Measurements from ENCODE around the gene DEXI. TPM values are rescaled to one million over a fixed set of nuclear protein-coding genes. Genes with fewer than 3 reads are reported as not detected.
"Not testable (repeated sequence)": the region's sequence is repeated elsewhere in the genome, so short reads cannot be mapped to it uniquely, and the experiment has no call there.

Gene DEXI
- polyA plus RNA-seq, 4 donors = 44.4 to 49.8 (median 45.9) TPM

DNA sequence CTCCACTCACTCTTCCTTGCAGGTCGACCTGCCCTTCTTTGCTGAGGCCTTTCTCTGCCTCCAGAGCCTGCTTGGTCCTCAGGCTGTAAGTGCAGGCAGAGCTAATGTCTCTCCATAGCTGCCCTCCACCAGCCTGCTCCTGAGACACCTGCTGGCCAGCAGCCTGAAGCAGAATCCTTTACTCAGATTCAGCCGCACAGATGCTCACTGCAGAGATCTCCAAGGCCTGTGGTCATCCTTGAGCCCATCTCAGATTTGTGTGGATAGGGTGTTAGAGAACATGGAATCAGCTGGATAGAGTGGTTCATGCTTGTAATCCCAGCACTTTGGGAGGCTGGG is 11.5 kb downstream of the DEXI start:
- DNase-seq (ENCODE audit: low read depth in 4 of 4, low spot score in 3 of 4) = no peak

DNA sequence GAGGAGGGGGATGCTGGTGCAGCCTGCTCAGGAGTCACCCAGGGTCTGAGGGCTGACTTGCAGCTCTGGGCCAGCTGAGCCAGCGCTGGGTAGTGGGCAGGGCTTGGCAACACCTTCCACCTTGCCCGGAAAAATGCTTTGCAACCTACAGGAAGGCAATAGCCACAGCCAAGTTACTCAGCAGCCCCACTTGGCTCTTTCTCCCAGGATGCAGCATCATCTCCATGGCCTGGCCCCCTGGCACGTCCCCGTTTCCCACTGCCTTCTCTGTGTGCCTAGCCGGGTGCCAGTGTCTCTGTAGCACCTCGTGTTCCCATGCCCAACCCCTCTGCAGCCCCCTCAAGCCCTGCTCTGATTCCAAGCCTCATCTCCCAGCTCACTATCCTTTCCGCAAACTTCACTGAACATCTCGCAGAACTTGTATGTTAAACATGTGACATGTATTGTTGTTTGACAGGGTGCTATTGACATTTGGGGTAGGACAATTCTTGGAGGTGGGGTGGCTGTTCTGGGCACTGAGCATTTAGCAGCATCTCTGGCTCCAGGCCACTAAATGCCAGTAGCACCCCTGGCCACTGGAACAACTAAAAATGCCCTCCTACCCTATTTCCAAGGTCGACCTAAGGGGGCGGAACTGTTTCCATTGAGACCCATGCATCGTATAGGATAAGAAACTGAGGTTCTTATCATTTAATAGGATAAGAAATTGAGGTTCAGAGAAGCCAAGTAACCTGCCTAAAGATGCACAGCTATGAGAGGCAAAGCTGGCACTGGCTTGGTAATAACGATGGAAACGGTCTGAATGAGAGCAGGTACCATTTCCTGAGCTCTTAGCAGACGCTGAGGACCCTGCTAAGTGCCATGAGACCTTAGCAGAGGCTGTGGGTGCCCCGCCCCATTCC is 12.2 kb downstream of the DEXI start:
- DNase-seq (ENCODE audit: low read depth in 4 of 4, low spot score in 3 of 4) = no peak

DNA sequence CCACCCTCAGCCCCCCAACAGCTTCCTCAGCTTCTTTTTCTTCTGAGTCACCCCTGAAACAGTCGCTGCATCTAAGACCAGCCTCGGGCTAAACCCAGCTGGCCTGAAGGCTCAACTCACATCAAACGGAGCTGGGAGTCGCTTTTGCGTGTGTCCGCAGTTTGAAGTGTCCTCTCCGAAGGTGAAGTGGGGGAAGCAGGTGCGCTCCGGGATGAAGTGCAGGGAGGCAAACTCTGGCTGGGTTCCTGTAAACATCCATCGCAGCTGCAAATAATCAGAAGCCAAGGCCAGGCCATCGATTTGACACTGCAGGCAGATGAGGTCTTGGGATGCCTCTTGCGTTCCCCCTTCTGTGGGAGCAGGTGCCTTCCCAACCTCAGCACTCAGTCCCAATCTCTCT is 13.2 kb downstream of the DEXI start:
- DNase-seq (ENCODE audit: low read depth in 4 of 4, low spot score in 3 of 4) = not testable (repeated sequence)

DNA sequence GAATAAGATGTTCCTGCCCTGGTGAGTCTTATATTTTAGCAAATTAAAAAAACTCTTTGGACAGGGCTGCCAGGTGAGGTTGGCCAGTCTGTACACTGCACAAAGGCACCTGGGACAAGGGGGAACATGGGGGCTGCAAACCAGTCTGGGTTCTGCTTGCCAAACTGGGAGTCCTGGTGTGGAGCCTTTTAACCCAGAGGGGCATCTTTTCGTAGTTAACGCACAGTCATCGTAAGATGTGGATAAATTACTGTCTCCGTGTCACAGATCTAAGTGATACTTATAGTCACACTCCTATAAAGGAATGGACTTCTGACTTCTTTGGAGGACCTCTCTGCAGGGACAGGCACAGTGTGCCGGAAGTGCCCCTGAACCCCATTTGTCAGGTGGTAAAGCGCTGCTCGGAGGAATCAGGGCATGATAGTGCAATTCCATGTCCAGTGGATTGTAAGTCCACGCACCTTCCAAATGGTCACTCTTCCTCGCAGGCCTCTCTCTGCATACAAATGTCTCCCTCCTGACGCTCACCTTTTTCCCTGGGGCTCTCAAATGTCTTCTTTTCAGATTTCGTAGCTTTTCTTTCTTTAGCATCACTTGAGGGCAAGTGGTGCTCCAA is 14.7 kb downstream of the DEXI start:
- DNase-seq (ENCODE audit: low read depth in 4 of 4, low spot score in 3 of 4) = no peak

DNA sequence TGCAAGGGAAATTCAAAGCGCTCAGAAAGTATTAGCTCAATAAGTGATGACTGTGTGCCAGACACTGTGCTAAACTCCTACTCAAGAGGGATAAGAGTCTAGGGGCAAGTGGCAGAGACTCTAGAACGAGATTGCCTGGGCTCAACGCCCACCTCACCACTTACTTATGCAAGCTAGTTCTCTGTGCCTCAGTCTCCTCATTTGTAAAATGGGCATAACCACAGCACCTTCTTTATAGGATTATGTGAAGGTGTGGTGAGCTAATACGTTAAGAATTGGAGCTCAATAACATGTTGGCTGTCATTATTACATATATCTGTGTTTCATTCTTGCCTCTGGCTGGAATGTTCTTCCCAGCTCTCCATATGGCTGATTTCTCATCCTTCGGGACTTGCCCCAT is 15.4 kb downstream of the DEXI start:
- DNase-seq (ENCODE audit: low read depth in 4 of 4, low spot score in 3 of 4) = no peak

DNA sequence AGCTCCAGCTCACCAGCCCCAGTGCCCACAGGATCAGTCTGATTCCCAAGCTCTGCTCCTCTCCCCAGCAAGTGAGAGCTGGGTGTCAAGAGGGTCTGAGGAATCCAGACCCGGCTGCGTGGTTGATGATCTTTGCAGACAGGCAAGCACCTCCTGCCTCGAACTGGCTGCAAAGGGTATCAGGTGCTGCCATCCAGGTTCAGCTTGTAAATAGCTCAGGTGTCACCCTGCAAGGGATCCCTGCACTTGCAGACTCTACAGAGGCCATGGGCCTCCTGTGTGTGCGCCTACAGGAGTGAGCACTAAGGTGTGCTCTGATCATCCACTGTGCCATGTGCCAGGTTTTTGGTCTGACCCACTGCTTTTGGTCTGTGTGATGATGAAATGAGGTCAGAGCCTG is 16.2 kb downstream of the DEXI start:
- no peak for DNase-seq (ENCODE audit: low read depth in 4 of 4, low spot score in 3 of 4)

DNA sequence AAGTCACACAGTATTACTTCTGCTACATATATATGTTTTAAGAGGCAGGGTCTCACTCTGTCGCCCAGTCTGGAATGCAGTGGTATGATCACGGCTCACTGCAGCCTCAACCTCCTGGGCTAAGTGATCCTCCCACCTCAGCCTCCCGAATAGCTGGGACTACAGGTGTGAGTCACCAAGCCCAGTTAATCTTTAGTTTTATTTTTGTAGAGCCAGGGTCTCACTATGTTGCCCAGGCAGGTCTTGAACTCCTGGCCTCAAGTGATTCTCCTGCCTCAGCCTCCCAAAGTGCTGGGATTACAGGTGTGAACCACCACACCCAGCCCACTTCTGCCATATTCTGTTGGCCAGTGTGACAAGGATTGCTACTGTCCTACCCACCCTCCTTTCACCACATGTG is 17.0 kb downstream of the DEXI start:
- not testable (repeated sequence) for DNase-seq (ENCODE audit: low read depth in 4 of 4, low spot score in 3 of 4)

DNA sequence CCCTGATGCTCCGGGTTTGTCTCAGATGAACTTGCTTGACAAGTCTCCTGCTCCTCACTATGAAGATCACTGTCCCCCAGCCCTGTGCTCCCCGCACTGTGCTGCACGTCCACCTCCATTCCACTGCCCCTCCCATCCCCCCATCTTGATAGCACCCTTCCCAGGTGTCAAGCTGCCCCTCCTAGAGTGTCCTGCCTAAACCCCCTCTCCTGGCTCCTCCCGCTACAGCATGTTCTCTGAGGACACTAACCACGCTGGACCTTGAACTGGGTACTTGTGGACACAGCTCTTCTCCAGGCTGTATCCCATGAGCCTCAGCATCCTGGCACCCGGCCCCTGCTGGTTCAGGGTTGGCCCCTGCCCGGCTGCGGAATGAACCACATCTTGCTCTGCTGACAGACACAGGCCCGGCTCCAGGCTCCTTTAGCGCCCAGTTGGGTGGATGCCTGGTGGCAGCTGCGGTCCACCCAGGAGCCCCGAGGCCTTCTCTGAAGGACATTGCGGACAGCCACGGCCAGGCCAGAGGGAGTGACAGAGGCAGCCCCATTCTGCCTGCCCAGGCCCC is 18.5 kb downstream of the DEXI start:
- no peak for DNase-seq (ENCODE audit: low read depth in 4 of 4, low spot score in 3 of 4)

DNA sequence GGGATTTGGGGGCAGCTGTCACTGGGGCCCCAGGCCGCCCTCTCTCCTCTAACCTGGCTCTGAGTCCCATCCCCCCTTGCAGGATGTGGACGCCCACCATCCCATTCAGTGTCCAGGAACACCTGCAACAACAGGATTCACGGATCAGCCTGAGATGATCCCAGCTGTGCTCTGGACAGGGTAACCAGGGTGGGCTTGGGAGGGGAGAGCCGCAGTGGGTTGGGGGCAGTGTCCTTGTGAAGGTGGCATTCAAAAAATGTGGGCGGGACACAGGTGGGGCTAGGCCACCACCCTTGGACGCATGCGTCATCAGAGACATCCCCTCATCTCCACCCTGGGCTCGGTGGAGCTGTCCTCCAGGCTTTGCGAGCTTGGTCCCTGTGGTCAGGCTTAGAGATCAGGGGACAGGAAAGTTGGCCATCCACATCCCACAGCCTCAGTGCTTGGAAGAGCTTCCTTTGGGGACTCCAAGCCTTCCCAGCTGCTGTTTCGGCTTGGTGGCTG is 19.1 kb downstream of the DEXI start:
- DNase-seq (ENCODE audit: low read depth in 4 of 4, low spot score in 3 of 4) = no peak

DNA sequence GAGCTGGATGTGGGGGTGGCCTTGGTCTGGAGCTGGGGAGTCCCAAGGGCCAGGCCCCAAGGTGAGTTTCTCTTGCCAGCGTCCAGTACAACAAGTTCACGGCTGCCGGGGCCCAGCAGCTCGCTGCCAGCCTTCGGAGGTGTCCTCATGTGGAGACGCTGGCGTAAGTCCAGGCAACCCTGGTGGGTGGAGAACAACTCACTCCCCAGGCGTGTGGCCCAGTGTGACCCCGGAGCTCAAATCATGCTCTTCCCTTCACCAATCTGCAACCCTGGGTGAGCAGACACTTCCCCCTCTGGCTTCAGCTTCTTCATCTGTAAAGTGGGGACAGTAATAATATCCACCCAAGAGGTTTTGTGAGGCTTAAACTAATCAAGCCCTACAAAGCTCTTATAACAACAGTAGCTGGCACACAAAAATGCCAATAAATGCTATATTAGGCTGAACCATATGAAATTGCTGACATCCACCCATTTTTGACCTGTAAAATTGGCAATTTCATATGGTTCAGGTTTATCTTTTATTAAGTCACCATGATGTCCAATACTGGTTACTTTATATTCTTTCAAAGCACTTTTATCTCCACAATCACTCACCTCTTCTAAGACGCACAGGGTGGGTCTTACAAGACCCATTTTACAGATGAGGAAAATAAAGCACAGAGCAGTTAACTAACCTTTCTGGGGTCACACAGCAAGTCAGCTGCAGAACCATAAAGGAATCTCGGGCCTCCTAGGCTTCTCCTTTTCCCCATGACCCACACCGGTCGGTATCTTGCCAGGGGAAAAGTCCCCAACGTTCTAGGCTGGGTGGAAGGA is 19.7 kb downstream of the DEXI start:
- no peak for DNase-seq (ENCODE audit: low read depth in 4 of 4, low spot score in 3 of 4)

DNA sequence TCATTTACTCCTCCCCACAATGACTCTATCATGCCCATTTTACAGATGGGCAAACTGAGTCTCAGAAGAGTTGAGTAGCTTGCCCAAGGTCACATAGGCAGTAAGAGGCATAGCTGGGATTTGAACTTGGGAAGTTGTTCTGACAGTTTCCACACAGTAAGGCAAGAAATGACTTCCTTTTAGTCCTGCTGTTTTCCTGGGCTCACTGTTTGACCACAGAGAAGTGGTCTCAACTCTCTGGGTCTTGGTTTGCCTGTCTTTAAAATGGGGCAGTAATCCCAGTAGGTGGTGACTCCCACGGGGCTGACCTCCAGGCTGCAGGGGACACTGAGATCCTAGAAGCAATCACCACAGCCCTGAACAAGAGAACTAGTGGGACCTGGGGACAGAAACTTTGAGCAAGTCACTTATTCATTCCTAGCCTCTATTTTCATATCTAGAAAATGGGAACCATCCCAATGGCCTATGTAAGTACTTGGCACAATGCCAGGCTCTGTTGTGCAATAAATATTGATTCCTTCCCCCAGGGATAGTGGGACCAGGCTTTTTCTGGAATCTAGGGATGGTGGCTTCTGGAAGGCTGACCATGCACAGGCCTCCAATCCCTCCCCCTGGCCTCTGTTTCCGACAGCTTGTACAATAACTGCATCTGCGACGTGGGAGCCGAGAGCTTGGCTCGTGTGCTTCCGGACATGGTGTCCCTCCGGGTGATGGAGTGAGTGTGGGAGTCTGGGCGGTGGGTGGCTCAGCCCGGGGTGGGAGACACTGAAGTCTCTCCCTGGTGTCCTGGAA is 20.5 kb downstream of the DEXI start:
- DNase-seq (ENCODE audit: low read depth in 4 of 4, low spot score in 3 of 4) = no peak

DNA sequence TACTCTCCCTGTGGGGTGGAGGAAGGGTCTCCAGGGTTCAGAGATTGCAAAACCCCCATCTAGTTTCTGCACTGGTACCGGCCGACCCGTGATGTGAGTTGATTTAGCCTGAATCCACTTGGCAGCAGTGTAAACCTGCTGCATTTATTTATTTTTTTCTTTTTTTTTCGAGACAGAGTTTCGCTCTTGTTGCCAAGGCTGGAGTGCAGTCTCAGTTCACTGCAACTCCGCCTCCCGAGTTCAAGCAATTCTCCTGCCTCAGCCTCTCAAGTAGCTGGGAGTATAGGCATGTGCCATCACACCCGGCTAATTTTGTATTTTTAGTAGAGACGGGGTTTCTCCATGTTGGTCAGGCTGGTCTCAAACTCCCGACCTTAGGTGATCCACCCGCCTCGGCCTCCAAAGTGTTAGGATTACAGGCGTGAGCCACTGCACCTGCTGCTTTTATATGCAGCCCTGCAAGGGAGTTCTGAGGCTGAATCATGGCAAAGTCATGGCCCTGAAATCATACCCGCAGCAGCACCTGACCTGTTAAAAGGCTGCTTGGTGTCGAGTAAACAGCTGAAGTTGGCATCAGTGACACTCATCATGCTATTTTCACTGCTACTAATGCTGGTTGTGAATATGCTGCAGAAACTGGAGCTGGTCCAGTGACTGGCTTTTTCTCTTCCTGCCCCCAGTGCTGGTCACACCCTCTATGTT is 21.4 kb downstream of the DEXI start:
- DNase-seq (ENCODE audit: low read depth in 4 of 4, low spot score in 3 of 4) = no peak

DNA sequence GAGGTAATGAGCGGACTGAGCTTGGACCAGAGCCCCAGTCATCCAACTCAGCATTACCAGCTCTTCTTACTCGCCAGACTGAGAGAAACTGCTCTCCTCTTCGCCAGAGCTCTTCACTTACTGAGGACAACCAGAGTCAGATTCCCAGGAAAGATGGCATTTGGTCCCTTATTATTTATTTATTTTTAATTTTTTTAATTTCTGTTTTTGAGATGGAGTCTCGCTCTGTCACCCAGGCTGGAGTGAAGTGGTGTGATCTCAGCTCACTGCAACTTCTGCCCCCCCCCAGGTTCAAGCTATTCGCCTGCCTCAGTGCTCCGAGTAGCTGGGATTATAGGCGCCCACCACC is 23.3 kb downstream of the DEXI start:
- no peak for DNase-seq (ENCODE audit: low read depth in 4 of 4, low spot score in 3 of 4)

DNA sequence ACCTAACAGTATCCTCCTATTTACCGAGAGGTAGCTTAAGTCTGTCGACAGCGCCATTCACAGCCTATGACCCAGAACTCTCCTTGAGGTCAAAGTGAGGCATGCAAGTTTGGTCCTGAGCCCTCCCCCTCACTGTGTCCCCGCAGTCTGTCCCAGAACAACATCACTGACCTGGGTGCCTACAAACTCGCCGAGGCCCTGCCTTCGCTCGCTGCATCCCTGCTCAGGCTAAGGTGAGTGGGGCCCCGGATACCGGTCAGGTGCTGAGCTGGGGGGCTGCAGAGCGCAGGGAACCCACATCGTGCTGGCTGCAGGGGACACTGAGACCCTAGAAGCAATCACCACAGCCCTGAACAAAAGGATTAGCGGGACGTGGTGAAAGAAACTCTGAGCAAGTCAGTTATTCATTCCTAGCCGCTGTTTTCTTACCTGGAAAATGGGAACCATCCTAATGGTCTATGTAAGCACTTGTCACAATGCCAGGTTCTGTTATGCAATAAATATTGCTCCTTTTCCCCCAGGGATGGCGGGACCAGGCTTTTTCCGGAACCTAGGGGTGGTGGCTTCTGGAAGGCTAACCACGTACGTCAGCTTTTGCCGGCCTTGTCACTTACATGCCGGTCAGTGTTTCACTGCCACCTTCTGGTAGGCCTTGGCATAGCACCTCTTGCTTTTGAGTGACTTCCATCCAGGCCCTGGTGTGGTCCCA is 23.8 kb downstream of the DEXI start:
- peak; percentile 82 to 85 (median 85) for DNase-seq (ENCODE audit: low read depth in 4 of 4, low spot score in 3 of 4)

DNA sequence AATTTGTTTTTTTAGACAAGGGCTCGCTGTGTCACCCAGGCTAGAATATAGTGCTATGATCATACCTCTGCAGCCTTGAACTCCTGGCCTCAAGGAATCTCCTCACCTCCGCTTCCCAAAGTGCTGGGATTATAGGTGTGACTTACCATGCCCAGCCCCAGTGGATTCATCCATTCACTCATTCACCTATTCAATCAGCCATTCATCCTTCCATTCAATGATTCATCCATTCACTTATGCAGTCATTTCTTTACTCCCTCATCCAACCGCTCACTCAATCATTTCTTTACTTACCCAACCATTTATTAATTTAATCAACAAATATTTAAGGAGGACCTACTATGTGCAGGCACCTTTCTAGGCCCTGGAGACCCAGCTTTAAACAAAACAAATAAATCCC is 25.7 kb downstream of the DEXI start:
- DNase-seq (ENCODE audit: low read depth in 4 of 4, low spot score in 3 of 4) = no peak

DNA sequence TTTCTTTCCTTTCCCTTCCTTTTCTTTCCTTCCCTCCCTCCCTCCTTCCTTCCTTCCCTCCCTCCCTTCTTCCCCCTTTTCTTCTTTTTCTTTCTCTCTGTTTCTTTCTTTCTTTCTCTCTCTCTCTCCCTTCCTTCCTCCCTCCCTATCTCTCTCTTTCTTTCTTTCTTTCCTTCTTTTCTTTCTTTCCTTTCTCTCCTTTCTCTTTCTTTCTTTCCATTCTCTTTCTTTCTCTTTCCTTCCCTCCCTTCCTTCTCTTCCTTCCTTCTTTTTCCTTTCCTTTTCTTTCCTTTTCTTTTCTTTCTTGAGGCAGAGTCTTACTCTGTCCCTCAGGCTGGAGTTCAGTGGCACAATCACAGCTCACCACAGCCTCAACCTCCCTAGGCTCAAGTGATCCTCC is 31.0 kb downstream of the DEXI start:
- no peak for DNase-seq (ENCODE audit: low read depth in 4 of 4, low spot score in 3 of 4)

DNA sequence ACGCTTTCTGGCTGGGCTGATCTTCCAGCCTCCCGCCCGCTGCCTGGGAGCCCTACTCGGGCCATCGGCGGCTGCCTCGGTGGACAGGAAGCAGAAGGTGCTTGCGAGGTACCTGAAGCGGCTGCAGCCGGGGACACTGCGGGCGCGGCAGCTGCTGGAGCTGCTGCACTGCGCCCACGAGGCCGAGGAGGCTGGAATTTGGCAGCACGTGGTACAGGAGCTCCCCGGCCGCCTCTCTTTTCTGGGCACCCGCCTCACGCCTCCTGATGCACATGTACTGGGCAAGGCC is 34.6 kb downstream of the DEXI start:
- DNase-seq (ENCODE audit: low read depth in 4 of 4, low spot score in 3 of 4) = no peak

DNA sequence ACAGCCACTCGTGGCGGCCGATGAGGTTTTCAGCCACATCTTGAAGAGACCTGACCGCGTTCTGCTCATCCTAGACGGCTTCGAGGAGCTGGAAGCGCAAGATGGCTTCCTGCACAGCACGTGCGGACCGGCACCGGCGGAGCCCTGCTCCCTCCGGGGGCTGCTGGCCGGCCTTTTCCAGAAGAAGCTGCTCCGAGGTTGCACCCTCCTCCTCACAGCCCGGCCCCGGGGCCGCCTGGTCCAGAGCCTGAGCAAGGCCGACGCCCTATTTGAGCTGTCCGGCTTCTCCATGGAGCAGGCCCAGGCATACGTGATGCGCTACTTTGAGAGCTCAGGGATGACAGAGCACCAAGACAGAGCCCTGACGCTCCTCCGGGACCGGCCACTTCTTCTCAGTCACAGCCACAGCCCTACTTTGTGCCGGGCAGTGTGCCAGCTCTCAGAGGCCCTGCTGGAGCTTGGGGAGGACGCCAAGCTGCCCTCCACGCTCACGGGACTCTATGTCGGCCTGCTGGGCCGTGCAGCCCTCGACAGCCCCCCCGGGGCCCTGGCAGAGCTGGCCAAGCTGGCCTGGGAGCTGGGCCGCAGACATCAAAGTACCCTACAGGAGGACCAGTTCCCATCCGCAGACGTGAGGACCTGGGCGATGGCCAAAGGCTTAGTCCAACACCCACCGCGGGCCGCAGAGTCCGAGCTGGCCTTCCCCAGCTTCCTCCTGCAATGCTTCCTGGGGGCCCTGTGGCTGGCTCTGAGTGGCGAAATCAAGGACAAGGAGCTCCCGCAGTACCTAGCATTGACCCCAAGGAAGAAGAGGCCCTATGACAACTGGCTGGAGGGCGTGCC is 35.1 kb downstream of the DEXI start:
- DNase-seq (ENCODE audit: low read depth in 4 of 4, low spot score in 3 of 4) = no peak
